WTC11 (cell line): ENCODE measurements around the gene DIO3. TPM values are rescaled to one million over a fixed set of nuclear protein-coding genes. Genes with fewer than 3 reads are reported as not detected.

Experiments used
- ATAC-seq: fragments of 200-7000 bp; cut with Tn5 transposase; 2 replicates; pipeline ENCODE4 v1.10.0; 2021; ENCODE audit warnings: mild to moderate bottlenecking, moderate library complexity
- CTCF ChIA-PET: fragments of 300-600 bp; sonication (Branson Sonifier 250); formaldehyde crosslinking; loops from one replicate; lab custom pipeline; 2021; ENCODE audit warnings: antibody characterized with exemption; lab: Charles Lee
- POLR2A ChIA-PET: fragments of 350-600 bp; sonication (Branson Sonifier 250); formaldehyde crosslinking; loops from one replicate; lab custom pipeline; 2021; ENCODE audit warnings: antibody characterized with exemption; lab: Charles Lee
- DNase-seq: peaks from one replicate; pipeline ENCODE4 v3.0.0; 2021; ENCODE audit warnings: low spot score
- H3K27ac Mint-ChIP-seq: 2 replicates; pipeline ENCODE4 v1.8.0; 2021; ENCODE audit warnings: mixed read lengths
- H3K27me3 Mint-ChIP-seq: 2 replicates; pipeline ENCODE4 v1.8.0; 2021; ENCODE audit warnings: low read depth, mild to moderate bottlenecking, moderate library complexity, mixed read lengths
- H3K36me3 Mint-ChIP-seq: 2 replicates; pipeline ENCODE4 v1.8.0; 2021; ENCODE audit warnings: mixed read lengths
- H3K4me1 Mint-ChIP-seq: 2 replicates; pipeline ENCODE4 v1.8.0; 2022; ENCODE audit warnings: mixed read lengths
- H3K4me3 Mint-ChIP-seq: 2 replicates; pipeline ENCODE4 v1.8.0; 2021; ENCODE audit warnings: mild to moderate bottlenecking, moderate library complexity, mixed read lengths
- H3K9me3 Mint-ChIP-seq: 2 replicates; pipeline ENCODE4 v1.8.0; 2021; ENCODE audit warnings: mixed read lengths
- ATF6 ChIP-seq: sonication (generic); formaldehyde crosslinking; IDR thresholded peaks from 2 replicates; pipeline ENCODE4 v1.8.1; 2023; ENCODE audit warnings: mild to moderate bottlenecking, missing genetic modification reagents
- CBFB ChIP-seq: sonication (generic); formaldehyde crosslinking; IDR thresholded peaks from 2 replicates; pipeline ENCODE4 v1.8.1; 2022; ENCODE audit warnings: mild to moderate bottlenecking, low read depth, missing genetic modification reagents
- ETV6 ChIP-seq: sonication (generic); formaldehyde crosslinking; IDR thresholded peaks from 2 replicates; pipeline ENCODE4 v1.8.1; 2022; ENCODE audit warnings: mild to moderate bottlenecking, missing genetic modification reagents
- FOXP1 ChIP-seq: sonication (generic); formaldehyde crosslinking; IDR thresholded peaks from 2 replicates; pipeline ENCODE4 v1.8.0; 2022; ENCODE audit warnings: missing genetic modification reagents, mild to moderate bottlenecking, moderate library complexity, borderline replicate concordance
- IRF2 ChIP-seq: sonication (generic); formaldehyde crosslinking; IDR thresholded peaks from 2 replicates; pipeline ENCODE4 v1.8.0; 2022; ENCODE audit warnings: low read depth, missing genetic modification reagents, borderline replicate concordance
- KAT7 ChIP-seq: sonication (generic); formaldehyde crosslinking; IDR thresholded peaks from 2 replicates; pipeline ENCODE4 v1.8.1; 2023; ENCODE audit warnings: missing genetic modification reagents, mild to moderate bottlenecking, borderline replicate concordance
- NFYB ChIP-seq: sonication (generic); formaldehyde crosslinking; conservative IDR thresholded peaks from 2 replicates; pipeline ENCODE4 v1.8.0; 2022; ENCODE audit warnings: low read depth, missing genetic modification reagents
- SP1 ChIP-seq: sonication (generic); formaldehyde crosslinking; conservative IDR thresholded peaks from 2 replicates; pipeline ENCODE4 v1.8.1; 2022; ENCODE audit warnings: missing genetic modification reagents
- TEAD4 ChIP-seq: sonication (generic); formaldehyde crosslinking; IDR thresholded peaks from 2 replicates; pipeline ENCODE4 v1.8.0; 2022; ENCODE audit warnings: mild to moderate bottlenecking, missing genetic modification reagents
- ZBTB43 ChIP-seq: sonication (generic); formaldehyde crosslinking; IDR thresholded peaks from 2 replicates; pipeline ENCODE4 v1.8.1; 2023; ENCODE audit warnings: mild to moderate bottlenecking, missing genetic modification reagents
- ZNF263 ChIP-seq: sonication (generic); formaldehyde crosslinking; IDR thresholded peaks from 2 replicates; pipeline ENCODE4 v1.8.1; 2022; ENCODE audit warnings: low read depth, mild to moderate bottlenecking, moderate library complexity, missing genetic modification reagents
- total RNA-seq: library from RNA; stranded (reverse); gene quantifications from 3 replicates; pipeline ENCODE4 v1.2.3, GENCODE V29; 2021
- TF ChIP-seq, protein P1 (sequence below): sonication (generic); formaldehyde crosslinking; IDR thresholded peaks from 2 replicates; pipeline ENCODE4 v1.8.1; 2022; ENCODE audit warnings: low read depth, missing genetic modification reagents, borderline replicate concordance
- TF ChIP-seq, protein P2 (sequence below): sonication (generic); formaldehyde crosslinking; IDR thresholded peaks from 2 replicates; pipeline ENCODE4 v1.8.0; 2023; ENCODE audit warnings: missing genetic modification reagents
- TF ChIP-seq, protein P3 (sequence below): fragments of 250-450 bp; sonication (Bioruptor Pico); IDR thresholded peaks from 2 replicates; pipeline ENCODE4 v1.9.0; 2021; ENCODE audit warnings: mild to moderate bottlenecking
- TF ChIP-seq, protein P4 (sequence below): fragments of 250-450 bp; sonication (Bioruptor Pico); IDR thresholded peaks from 2 replicates; pipeline ENCODE4 v1.9.0; 2021; ENCODE audit warnings: moderate library complexity, mild to moderate bottlenecking, inconsistent platforms, borderline replicate concordance
- TF ChIP-seq, protein P5 (sequence below): sonication (generic); formaldehyde crosslinking; IDR thresholded peaks from 2 replicates; pipeline ENCODE4 v1.8.1; 2023; ENCODE audit warnings: mild to moderate bottlenecking, moderate library complexity, missing genetic modification reagents
- TF ChIP-seq, protein P6 (sequence below): sonication (generic); formaldehyde crosslinking; conservative IDR thresholded peaks from 2 replicates; pipeline ENCODE4 v1.8.1; 2022; ENCODE audit warnings: mild to moderate bottlenecking, missing genetic modification reagents

Gene DIO3
- total RNA-seq, 1 experiment from 2014 or later = 0.52 TPM

GRCh38 chr14:101563654-101564443, 2.6 kb downstream of the DIO3 start:
- POLR2A ChIA-PET = interaction anchor here (0.7 kb wide), 1 partner anchor 48 kb away, joined by 3 read pairs; no protein-coding TSS in a partner anchor
- peaks cover 24% of the 10 kb centered on the region for H3K4me1 Mint-ChIP-seq
- CTCF ChIA-PET = interaction anchor here (1.0 to 1.7 kb wide), 3 partner anchors 24 to 105 kb away, joined by 3 to 6 read pairs (median 4); no protein-coding TSS in a partner anchor
- no peak overlapping the region for H3K27ac Mint-ChIP-seq
- H3K27me3 Mint-ChIP-seq = peaks cover 91% of the 10 kb centered on the region
- peaks cover 12% of the 10 kb centered on the region for H3K36me3 Mint-ChIP-seq
- H3K9me3 Mint-ChIP-seq = peaks cover 11% of the 10 kb centered on the region
- DNase-seq (peak; percentile 56), ATAC-seq (peak; percentile 19)
- TF ChIP-seq KAT7 (0 out of 2 replicates have a peak, but pooled peaks have one; percentile 34), CBFB (CRISPR knock-in tag) (no peak)
- peak overlapping the region; percentile 76 for H3K4me3 Mint-ChIP-seq

DNA sequence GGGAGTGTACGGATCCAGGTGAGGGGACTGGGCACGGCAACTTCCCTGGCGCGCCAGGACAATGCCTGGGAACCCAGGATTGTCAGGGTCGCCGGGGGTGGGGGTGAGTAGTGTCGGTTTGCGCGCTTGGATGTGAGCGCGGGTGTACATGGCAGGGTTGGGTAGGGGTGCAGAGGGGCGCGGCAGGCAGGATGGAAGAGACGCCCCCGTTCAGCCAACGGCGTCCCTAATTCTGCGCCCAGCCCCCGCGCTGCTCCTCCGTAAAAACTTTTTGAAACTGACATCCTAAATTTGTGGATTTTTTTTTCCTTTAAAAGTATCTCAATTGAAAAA, 3.1 kb downstream of the DIO3 start:
- ATAC-seq (no peak; the same call in none of the 2 replicates), DNase-seq (no peak)
- Mint-ChIP-seq H3K36me3 (peaks cover 12% of the 10 kb centered on the region), H3K27me3 (peaks cover 89% of the 10 kb centered on the region), H3K9me3 (peaks cover 11% of the 10 kb centered on the region), H3K27ac (no peak overlapping the region), H3K4me3 (peak overlapping the region; percentile 76), H3K4me1 (peaks cover 24% of the 10 kb centered on the region)
- ChIA-PET POLR2A (no interaction called here), CTCF (interaction anchor here (0.9 to 1.5 kb wide), 6 partner anchors 24 to 658 kb away, joined by 3 to 4 read pairs (median 4); no protein-coding TSS in a partner anchor)
- no peak for TF ChIP-seq NFYB (CRISPR knock-in tag)
- no peak for TF ChIP-seq SP1 (CRISPR knock-in tag)
- TF ChIP-seq ETV6 = no peak
- TF ChIP-seq, protein P1, sequence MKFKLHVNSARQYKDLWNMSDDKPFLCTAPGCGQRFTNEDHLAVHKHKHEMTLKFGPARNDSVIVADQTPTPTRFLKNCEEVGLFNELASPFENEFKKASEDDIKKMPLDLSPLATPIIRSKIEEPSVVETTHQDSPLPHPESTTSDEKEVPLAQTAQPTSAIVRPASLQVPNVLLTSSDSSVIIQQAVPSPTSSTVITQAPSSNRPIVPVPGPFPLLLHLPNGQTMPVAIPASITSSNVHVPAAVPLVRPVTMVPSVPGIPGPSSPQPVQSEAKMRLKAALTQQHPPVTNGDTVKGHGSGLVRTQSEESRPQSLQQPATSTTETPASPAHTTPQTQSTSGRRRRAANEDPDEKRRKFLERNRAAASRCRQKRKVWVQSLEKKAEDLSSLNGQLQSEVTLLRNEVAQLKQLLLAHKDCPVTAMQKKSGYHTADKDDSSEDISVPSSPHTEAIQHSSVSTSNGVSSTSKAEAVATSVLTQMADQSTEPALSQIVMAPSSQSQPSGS (CRISPR knock-in tag) = no peak
- TF ChIP-seq, protein P2, sequence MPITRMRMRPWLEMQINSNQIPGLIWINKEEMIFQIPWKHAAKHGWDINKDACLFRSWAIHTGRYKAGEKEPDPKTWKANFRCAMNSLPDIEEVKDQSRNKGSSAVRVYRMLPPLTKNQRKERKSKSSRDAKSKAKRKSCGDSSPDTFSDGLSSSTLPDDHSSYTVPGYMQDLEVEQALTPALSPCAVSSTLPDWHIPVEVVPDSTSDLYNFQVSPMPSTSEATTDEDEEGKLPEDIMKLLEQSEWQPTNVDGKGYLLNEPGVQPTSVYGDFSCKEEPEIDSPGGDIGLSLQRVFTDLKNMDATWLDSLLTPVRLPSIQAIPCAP = no peak
- no peak for TF ChIP-seq ATF6
- TF ChIP-seq, protein P3, sequence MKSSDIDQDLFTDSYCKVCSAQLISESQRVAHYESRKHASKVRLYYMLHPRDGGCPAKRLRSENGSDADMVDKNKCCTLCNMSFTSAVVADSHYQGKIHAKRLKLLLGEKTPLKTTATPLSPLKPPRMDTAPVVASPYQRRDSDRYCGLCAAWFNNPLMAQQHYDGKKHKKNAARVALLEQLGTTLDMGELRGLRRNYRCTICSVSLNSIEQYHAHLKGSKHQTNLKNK (CRISPR knock-in tag) = no peak
- TF ChIP-seq ZNF263 (CRISPR knock-in tag) = no peak
- no peak for TF ChIP-seq KAT7
- no peak for TF ChIP-seq FOXP1 (CRISPR knock-in tag)
- TF ChIP-seq, protein P4, sequence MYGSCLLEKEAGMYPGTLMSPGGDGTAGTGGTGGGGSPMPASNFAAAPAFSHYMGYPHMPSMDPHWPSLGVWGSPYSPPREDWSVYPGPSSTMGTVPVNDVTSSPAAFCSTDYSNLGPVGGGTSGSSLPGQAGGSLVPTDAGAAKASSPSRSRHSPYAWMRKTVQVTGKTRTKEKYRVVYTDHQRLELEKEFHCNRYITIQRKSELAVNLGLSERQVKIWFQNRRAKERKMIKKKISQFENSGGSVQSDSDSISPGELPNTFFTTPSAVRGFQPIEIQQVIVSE (CRISPR knock-in tag) = no peak
- TF ChIP-seq, protein P5, sequence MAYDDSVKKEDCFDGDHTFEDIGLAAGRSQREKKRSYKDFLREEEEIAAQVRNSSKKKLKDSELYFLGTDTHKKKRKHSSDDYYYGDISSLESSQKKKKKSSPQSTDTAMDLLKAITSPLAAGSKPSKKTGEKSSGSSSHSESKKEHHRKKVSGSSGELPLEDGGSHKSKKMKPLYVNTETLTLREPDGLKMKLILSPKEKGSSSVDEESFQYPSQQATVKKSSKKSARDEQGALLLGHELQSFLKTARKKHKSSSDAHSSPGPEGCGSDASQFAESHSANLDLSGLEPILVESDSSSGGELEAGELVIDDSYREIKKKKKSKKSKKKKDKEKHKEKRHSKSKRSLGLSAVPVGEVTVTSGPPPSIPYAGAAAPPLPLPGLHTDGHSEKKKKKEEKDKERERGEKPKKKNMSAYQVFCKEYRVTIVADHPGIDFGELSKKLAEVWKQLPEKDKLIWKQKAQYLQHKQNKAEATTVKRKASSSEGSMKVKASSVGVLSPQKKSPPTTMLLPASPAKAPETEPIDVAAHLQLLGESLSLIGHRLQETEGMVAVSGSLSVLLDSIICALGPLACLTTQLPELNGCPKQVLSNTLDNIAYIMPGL (CRISPR knock-in tag) = no peak
- no peak for TF ChIP-seq IRF2
- TF ChIP-seq, protein P6, sequence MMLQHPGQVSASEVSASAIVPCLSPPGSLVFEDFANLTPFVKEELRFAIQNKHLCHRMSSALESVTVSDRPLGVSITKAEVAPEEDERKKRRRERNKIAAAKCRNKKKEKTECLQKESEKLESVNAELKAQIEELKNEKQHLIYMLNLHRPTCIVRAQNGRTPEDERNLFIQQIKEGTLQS (CRISPR knock-in tag) = no peak
- no peak for TF ChIP-seq TEAD4
- no peak for TF ChIP-seq ZBTB43
